Measurements from ENCODE around the gene TNFRSF18. TPM values are rescaled to one million over a fixed set of nuclear protein-coding genes. Genes with fewer than 3 reads are reported as not detected.

Gene TNFRSF18
- total and polyA plus RNA-seq, 8 donors: 0.37 to 11.9 (median 2.6) TPM; not detected in 4

- no peaks in the 10 kb centered on the region for H3K9me3 ChIP-seq
- 84 to 95% (median 93%) methylated on average over 20 to 24 of the region's 24 CpGs for WGBS, 5 donors
- H3K36me3 ChIP-seq: peaks cover 49 to 100% (median 99%) of the 10 kb centered on the region in 4 donors
- intact Hi-C loops (cut with DNase I; ENCODE audit: low total_unique reads): loop anchor here (10.0 kb wide), 1 partner anchor 45 kb away; the partner anchor contains the start of gene TTLL10
- no peak for TF ChIP-seq POLR2AphosphoS5 (IDR thresholded peaks at IDR 0.05)
- TF ChIP-seq POLR2A (IDR thresholded peaks at IDR 0.05): no peak
- no peak for TF ChIP-seq EP300 (IDR thresholded peaks at IDR 0.05)
- H3K27me3 ChIP-seq: no peaks in the 10 kb centered on the region
- H3K4me1 ChIP-seq: peaks cover 0 to 27% (median 17%) of the 10 kb centered on the region in 4 donors
- no peak for DNase-seq
- H3K4me3 ChIP-seq: no peak overlapping the region
- H3K27ac ChIP-seq: no peak overlapping the region
These were observed 13.8 kb upstream of the TNFRSF18 start for GRCh38 chr1:1220197-1220596.

- H3K9me3 ChIP-seq: no peaks in the 10 kb centered on the region
- peaks cover 49 to 92% (median 90%) of the 10 kb centered on the region in 4 donors for H3K36me3 ChIP-seq
- H3K27ac ChIP-seq: no peak overlapping the region
- DNase-seq: no peak
- 90 to 96% (median 94%) methylated on average over 7 to 20 of the region's 20 CpGs for WGBS, 5 donors
- no peaks in the 10 kb centered on the region for H3K27me3 ChIP-seq
- H3K4me3 ChIP-seq: no peak overlapping the region
- TF ChIP-seq POLR2A (IDR thresholded peaks at IDR 0.05) (no peak), POLR2AphosphoS5 (IDR thresholded peaks at IDR 0.05) (no peak), EP300 (IDR thresholded peaks at IDR 0.05) (no peak), CTCF (IDR thresholded peaks at IDR 0.05) (no peak)
- intact Hi-C loops (cut with DNase I; ENCODE audit: low total_unique reads): no loop called here
- H3K4me1 ChIP-seq: peaks cover 0 to 25% (median 17%) of the 10 kb centered on the region in 4 donors
These were observed 12.9 kb upstream of the TNFRSF18 start for GRCh38 chr1:1219341-1219740.

- H3K4me1 ChIP-seq: peaks cover 0 to 30% (median 24%) of the 10 kb centered on the region in 4 donors
- H3K4me3 ChIP-seq: no peak overlapping the region
- 90 to 95% (median 94%) methylated on average over 18 to 36 of the region's 36 CpGs for WGBS, 5 donors
- DNase-seq: no peak
- H3K27me3 ChIP-seq: peaks cover 0 to 6% (median 0%) of the 10 kb centered on the region in 3 donors
- no peak for TF ChIP-seq POLR2AphosphoS5 (IDR thresholded peaks at IDR 0.05)
- TF ChIP-seq EP300 (IDR thresholded peaks at IDR 0.05): no peak
- TF ChIP-seq POLR2A (IDR thresholded peaks at IDR 0.05): no peak
- H3K27ac ChIP-seq: no peak overlapping the region
- H3K36me3 ChIP-seq: peaks cover 44 to 85% (median 83%) of the 10 kb centered on the region in 4 donors
- intact Hi-C loops (cut with DNase I; ENCODE audit: low total_unique reads): no loop called here
- H3K9me3 ChIP-seq: no peaks in the 10 kb centered on the region
These were observed 12.3 kb upstream of the TNFRSF18 start for GRCh38 chr1:1218524-1219200.

DNA sequence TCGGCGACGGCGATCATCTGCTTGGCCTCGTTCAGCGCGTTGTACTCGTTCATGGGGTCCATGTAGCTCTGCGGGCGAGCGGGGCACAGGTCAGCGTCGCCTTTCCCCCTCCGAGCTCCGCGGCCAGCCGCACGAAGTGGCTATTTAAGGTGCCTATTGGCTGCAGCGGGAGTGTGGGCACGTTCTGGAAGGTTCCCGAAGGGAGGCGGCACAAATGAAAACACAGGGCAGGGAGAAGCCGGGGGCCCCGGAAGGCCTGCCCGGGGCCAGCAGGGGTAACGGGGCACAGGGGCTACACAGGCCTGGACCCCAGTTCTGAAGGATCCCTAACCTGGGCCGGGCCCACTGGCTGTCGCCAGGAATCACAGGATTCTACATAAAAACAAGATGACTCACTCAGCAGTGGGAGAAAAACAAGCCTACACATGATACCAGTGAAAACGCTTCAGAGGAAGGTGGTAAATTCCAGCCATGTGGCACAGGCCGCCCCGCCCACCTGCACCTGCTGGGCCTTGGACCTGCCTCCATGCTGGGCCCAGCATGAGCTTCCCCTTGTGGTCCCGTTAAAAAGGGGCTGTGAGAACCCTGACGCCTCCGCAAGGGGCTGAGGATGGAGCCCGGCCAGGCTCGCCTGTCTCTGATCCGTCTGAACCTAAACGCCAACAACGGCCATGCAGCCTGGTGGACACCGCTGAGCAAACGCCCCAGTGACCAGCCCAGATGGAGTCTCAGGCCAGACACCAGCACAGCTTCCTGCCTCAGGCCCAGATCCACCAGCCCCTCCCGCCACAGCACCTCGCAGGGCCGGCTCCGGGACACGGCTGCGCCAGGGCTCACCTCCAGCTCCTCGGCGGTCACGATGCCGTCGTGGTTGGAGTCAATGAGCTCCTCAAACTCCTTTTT lies 11.5 kb upstream of the TNFRSF18 start:
- Histone ChIP-seq H3K9me3 (no peaks in the 10 kb centered on the region), H3K27ac (no peak overlapping the region), H3K27me3 (peaks cover 0 to 13% (median 0%) of the 10 kb centered on the region in 3 donors), H3K36me3 (peaks cover 36 to 78% (median 76%) of the 10 kb centered on the region in 4 donors), H3K4me1 (peaks cover 4 to 38% (median 31%) of the 10 kb centered on the region in 4 donors), H3K4me3 (no peak overlapping the region)
- intact Hi-C loops (cut with DNase I; ENCODE audit: low total_unique reads): no loop called here
- TF ChIP-seq EP300 (IDR thresholded peaks at IDR 0.05) (no peak), POLR2A (IDR thresholded peaks at IDR 0.05) (no peak), POLR2AphosphoS5 (IDR thresholded peaks at IDR 0.05) (no peak), CTCF (IDR thresholded peaks at IDR 0.05) (no peak)
- DNase-seq: no peak
- 90 to 93% (median 90%) methylated on average over 51 to 52 of the region's 52 CpGs for WGBS, 5 donors
